Measurements from ENCODE around the gene NAALAD2. TPM values are rescaled to one million over a fixed set of nuclear protein-coding genes. Genes with fewer than 3 reads are reported as not detected.

NAALAD2 gene
- polyA plus RNA-seq, 1 donor (not counting 4 experiments of a cell fraction or from before 2014, with no cell fraction given) = not detected

Small RNAs within 50 kb of the gene (small RNA-seq; reads per million reads assigned to genes)
- gene RF00275 (ENCODE audit: insufficient read length in 3 of 3, low read depth in 3 of 3, low replicate concordance in 1 of 3) = 0 reads per million in 3 experiments

Other genes with a start within 250 kb of the NAALAD2 start
- not detected in 3 replicates for gene TRIM49D1, start 212.4 kb upstream of the NAALAD2 start, polyA plus RNA-seq
- gene TRIM49D2, start 210.6 kb upstream of the NAALAD2 start, polyA plus RNA-seq = not detected in 3 replicates
- not detected in 3 replicates for gene TRIM64, start 168.6 kb upstream of the NAALAD2 start, polyA plus RNA-seq
- not detected in 3 replicates for gene TRIM49C, start 103.6 kb upstream of the NAALAD2 start, polyA plus RNA-seq
- not detected in 3 replicates for gene UBTFL1, start 48.7 kb upstream of the NAALAD2 start, polyA plus RNA-seq
- 27.6 to 50.7 TPM (median 28.7 TPM) in 3 replicates for gene CHORDC1, start 88.4 kb downstream of the NAALAD2 start, polyA plus RNA-seq

Measured in keratinocyte (primary cell).